ENCODE results near the gene BLMH.

The BLMH gene, protein sequence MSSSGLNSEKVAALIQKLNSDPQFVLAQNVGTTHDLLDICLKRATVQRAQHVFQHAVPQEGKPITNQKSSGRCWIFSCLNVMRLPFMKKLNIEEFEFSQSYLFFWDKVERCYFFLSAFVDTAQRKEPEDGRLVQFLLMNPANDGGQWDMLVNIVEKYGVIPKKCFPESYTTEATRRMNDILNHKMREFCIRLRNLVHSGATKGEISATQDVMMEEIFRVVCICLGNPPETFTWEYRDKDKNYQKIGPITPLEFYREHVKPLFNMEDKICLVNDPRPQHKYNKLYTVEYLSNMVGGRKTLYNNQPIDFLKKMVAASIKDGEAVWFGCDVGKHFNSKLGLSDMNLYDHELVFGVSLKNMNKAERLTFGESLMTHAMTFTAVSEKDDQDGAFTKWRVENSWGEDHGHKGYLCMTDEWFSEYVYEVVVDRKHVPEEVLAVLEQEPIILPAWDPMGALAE

DNA sequence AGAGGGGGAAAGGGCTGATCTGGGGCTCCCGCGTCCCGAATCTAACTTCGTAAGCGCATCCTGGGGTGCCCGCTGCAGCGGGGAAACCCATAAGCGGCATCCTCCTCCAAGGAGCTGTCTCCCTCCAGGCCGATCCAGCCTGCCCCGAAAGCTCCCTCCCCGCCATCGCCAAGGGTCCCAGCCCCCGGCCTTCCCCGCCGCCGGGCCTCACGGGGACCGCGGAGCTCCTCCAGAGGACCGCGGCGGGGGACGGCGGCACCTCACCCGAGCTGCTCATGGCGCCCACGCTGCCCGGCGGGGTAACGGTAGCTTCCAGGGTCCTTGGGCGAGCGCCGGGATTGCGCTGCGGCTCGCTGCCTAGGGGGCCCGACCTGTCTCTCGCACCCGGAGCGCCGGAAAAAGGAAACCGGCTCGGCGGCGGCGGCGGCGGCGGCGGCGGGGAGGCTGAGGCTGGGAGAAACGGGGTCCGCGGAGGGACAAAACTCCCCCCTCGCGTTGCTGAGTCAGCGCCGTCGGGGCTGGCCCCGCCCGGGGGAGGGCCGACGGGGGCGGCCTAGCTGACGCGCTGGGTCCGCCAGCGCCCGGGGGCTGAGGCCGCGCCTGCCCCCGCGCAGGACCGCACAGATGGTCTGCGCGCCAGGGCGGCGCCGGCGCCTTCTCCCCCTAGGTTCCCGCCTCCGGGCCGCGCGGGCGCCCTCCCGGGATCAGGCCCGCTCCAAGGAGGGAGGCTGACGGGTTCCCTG lies at the start of gene BLMH:
Gene BLMH, minus strand, starts transcription at position 402 of the 743 bp plus-strand sequence. Its CDS starts 125 bp downstream, at position 277.
- Mint-ChIP-seq H3K36me3 (peaks cover 9% of the 10 kb centered on the region), H3K27me3 (no peaks in the 10 kb centered on the region), H3K9me3 (ENCODE audit: low read depth) (no peaks in the 10 kb centered on the region), H3K4me3 (peak within 1 kb of the TSS; percentile 98), H3K27ac (peak within 1 kb of the TSS; percentile 99), H3K4me1 (ENCODE audit: low read depth) (peaks cover 19% of the 10 kb centered on the region)

DNA sequence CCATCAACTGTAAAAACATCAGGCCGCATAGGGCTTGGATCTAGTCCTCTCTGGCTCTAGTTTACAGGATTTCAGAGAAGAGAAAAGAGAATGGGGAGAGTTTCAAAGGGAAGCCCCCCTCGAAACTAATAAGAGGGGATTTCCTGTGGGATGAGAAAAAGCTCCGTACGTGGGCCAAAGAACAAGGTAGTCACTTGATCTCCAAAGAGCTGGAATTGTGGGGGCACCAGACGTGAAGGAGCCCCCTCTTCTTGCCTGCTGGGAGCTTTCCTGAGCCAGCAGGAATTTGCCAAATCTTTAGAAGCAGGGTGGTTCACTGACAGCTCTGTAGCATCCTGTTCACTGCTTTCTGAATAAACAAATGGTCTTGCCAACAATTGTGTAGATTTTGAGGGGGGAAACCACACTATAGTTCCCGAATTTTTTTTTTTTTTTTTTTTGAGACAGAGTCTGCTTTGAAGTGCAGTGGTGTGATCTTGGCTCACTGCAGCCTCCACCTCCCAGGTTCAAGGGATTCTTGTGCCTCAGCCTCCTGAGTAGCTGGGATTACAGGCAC lies 49.1 kb upstream of the BLMH start:
- Mint-ChIP-seq H3K36me3 (no peaks in the 10 kb centered on the region), H3K27me3 (no peaks in the 10 kb centered on the region), H3K9me3 (ENCODE audit: low read depth) (no peaks in the 10 kb centered on the region), H3K4me1 (ENCODE audit: low read depth) (peaks cover 19% of the 10 kb centered on the region), H3K4me3 (no peak overlapping the region), H3K27ac (no peak overlapping the region)

DNA sequence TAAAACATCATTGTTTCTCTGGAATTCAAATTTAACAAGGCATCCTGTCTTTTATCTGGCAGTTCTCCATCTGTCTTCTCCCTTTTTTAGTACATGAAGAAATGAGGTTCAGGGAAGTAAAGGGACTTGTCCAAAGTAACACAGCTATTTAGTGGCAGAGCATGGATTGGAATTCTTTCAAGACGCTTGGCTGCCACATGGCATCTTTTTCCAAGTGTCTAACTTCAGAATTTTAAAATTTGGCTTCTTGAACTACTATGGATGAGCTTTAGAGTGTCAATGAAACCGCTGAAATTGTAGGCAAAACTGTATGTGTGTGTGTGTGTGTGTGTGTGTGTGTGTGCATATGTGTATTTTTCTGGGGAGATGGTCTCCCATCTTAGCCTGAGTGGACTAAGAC lies 47.3 kb upstream of the BLMH start:
- H3K27me3 Mint-ChIP-seq = no peaks in the 10 kb centered on the region
- H3K9me3 Mint-ChIP-seq (ENCODE audit: low read depth) = no peaks in the 10 kb centered on the region
- H3K27ac Mint-ChIP-seq = peak overlapping the region; percentile 23
- H3K4me3 Mint-ChIP-seq = no peak overlapping the region
- H3K4me1 Mint-ChIP-seq (ENCODE audit: low read depth) = peaks cover 16% of the 10 kb centered on the region
- H3K36me3 Mint-ChIP-seq = no peaks in the 10 kb centered on the region

- no peaks in the 10 kb centered on the region for H3K9me3 Mint-ChIP-seq (ENCODE audit: low read depth)
- no peak overlapping the region for H3K27ac Mint-ChIP-seq
- no peaks in the 10 kb centered on the region for H3K27me3 Mint-ChIP-seq
- peaks cover 29% of the 10 kb centered on the region for H3K4me1 Mint-ChIP-seq (ENCODE audit: low read depth)
- H3K36me3 Mint-ChIP-seq = no peaks in the 10 kb centered on the region
- no peak overlapping the region for H3K4me3 Mint-ChIP-seq
Observed at GRCh38 chr17:30337393-30337999, 45.8 kb upstream of the BLMH start.

GRCh38 chr17:30336369-30337171 lies 44.8 kb upstream of the BLMH start:
- no peaks in the 10 kb centered on the region for H3K36me3 Mint-ChIP-seq
- no peaks in the 10 kb centered on the region for H3K27me3 Mint-ChIP-seq
- H3K27ac Mint-ChIP-seq = no peak overlapping the region
- H3K4me1 Mint-ChIP-seq (ENCODE audit: low read depth) = peaks cover 38% of the 10 kb centered on the region
- H3K9me3 Mint-ChIP-seq (ENCODE audit: low read depth) = no peaks in the 10 kb centered on the region
- H3K4me3 Mint-ChIP-seq = no peak overlapping the region

DNA sequence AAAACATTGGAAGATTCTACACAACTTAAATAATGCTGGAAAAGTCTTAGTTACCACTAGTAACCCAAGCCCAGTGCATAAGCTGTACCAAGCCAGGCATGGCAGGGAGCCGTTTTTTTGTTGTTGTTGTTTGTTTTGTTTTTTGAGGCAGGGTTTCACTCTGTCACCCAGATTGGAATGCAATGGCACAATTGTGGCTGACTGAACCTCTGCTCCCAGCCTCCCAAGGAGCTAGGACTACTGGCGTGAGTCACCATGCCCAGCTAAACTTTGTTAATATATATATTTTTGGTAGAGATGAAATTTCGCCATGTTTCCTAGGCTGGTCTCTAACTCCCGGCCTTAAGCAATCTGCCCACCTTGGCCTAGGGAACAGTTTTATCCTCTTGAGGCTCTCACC lies 42.7 kb upstream of the BLMH start:
- Mint-ChIP-seq H3K4me1 (ENCODE audit: low read depth) (peaks cover 45% of the 10 kb centered on the region), H3K36me3 (no peaks in the 10 kb centered on the region), H3K27ac (peak overlapping the region; percentile 81), H3K27me3 (no peaks in the 10 kb centered on the region), H3K9me3 (ENCODE audit: low read depth) (no peaks in the 10 kb centered on the region), H3K4me3 (no peak overlapping the region)

GRCh38 chr17:30333503-30334360 lies 42.0 kb upstream of the BLMH start, which contains the start of gene TMIGD1:
Gene TMIGD1 (minus strand): TSS chr17:30334057. CDS start chr17:30332133, 1,924 bp downstream.
- H3K4me1 Mint-ChIP-seq (ENCODE audit: low read depth) = peaks cover 49% of the 10 kb centered on the region
- no peaks in the 10 kb centered on the region for H3K27me3 Mint-ChIP-seq
- H3K4me3 Mint-ChIP-seq = peak within 1 kb of the TSS; percentile 70
- H3K9me3 Mint-ChIP-seq (ENCODE audit: low read depth) = no peaks in the 10 kb centered on the region
- H3K36me3 Mint-ChIP-seq = no peaks in the 10 kb centered on the region
- H3K27ac Mint-ChIP-seq = peak within 1 kb of the TSS; percentile 95

- H3K9me3 Mint-ChIP-seq (ENCODE audit: low read depth) = no peaks in the 10 kb centered on the region
- no peaks in the 10 kb centered on the region for H3K27me3 Mint-ChIP-seq
- H3K27ac Mint-ChIP-seq = peak overlapping the region; percentile 95
- no peaks in the 10 kb centered on the region for H3K36me3 Mint-ChIP-seq
- peak overlapping the region; percentile 70 for H3K4me3 Mint-ChIP-seq
- H3K4me1 Mint-ChIP-seq (ENCODE audit: low read depth) = peaks cover 52% of the 10 kb centered on the region
Observed at GRCh38 chr17:30332057-30332542, 40.4 kb upstream of the BLMH start.

GRCh38 chr17:30326809-30327208 lies 35.1 kb upstream of the BLMH start:
- Mint-ChIP-seq H3K36me3 (no peaks in the 10 kb centered on the region), H3K9me3 (ENCODE audit: low read depth) (no peaks in the 10 kb centered on the region), H3K4me1 (ENCODE audit: low read depth) (peaks cover 56% of the 10 kb centered on the region), H3K4me3 (no peak overlapping the region), H3K27me3 (no peaks in the 10 kb centered on the region), H3K27ac (no peak overlapping the region)

- H3K27ac Mint-ChIP-seq = no peak overlapping the region
- no peaks in the 10 kb centered on the region for H3K27me3 Mint-ChIP-seq
- peaks cover 39% of the 10 kb centered on the region for H3K4me1 Mint-ChIP-seq (ENCODE audit: low read depth)
- H3K9me3 Mint-ChIP-seq (ENCODE audit: low read depth) = no peaks in the 10 kb centered on the region
- H3K4me3 Mint-ChIP-seq = no peak overlapping the region
- no peaks in the 10 kb centered on the region for H3K36me3 Mint-ChIP-seq
Observed at GRCh38 chr17:30324723-30325122, 33.0 kb upstream of the BLMH start.

DNA sequence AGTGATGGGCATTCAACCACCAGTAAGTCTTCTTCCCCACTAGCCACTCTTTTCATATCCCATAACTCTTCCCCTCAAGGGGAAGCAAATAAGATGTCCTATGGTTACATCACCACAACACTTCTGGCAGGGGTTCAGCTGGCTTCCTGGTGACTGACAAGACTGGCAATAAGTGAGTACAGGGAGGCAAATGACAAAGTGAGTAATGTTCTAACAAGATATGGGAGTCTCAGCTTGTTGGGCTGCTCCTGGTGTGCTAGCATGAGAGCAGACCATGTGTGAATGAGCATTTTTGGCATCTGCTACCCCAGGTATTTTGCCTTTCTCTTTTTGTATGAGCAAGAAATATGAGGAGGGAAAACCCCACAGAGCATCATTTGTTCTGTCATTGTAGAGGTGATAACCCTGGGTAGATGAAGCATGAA lies 32.2 kb upstream of the BLMH start:
- Mint-ChIP-seq H3K4me3 (peak overlapping the region; percentile 56), H3K4me1 (ENCODE audit: low read depth) (peaks cover 33% of the 10 kb centered on the region), H3K27ac (peak overlapping the region; percentile 85), H3K36me3 (no peaks in the 10 kb centered on the region), H3K9me3 (ENCODE audit: low read depth) (no peaks in the 10 kb centered on the region), H3K27me3 (no peaks in the 10 kb centered on the region)

- peak overlapping the region; percentile 85 for H3K27ac Mint-ChIP-seq
- no peaks in the 10 kb centered on the region for H3K36me3 Mint-ChIP-seq
- H3K4me1 Mint-ChIP-seq (ENCODE audit: low read depth) = peaks cover 33% of the 10 kb centered on the region
- no peaks in the 10 kb centered on the region for H3K9me3 Mint-ChIP-seq (ENCODE audit: low read depth)
- no peaks in the 10 kb centered on the region for H3K27me3 Mint-ChIP-seq
- H3K4me3 Mint-ChIP-seq = peak overlapping the region; percentile 56
Observed at GRCh38 chr17:30323262-30323894, 31.6 kb upstream of the BLMH start.

DNA sequence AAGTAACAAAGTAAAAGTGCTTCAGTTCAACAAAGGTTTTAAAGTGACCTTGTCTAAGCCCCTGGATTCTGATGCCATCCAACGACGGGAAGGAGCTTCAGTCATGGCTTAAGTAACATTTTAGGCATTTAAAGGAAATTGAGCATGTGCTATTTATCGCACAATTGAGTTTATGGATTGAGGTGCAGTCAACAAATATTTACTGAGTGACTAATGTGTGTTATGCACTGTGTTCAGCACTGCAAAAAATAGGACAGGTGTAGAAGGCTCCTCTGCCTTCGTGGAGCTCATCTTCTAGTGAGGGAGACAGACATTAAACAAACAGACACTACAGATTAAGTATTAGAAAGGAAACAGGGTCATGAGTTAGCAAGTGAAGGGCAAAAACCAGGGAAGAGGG lies 29.6 kb upstream of the BLMH start:
- Mint-ChIP-seq H3K4me3 (no peak overlapping the region), H3K27me3 (no peaks in the 10 kb centered on the region), H3K9me3 (ENCODE audit: low read depth) (no peaks in the 10 kb centered on the region), H3K27ac (no peak overlapping the region), H3K36me3 (no peaks in the 10 kb centered on the region), H3K4me1 (ENCODE audit: low read depth) (peaks cover 30% of the 10 kb centered on the region)

Data from activated naive CD8-positive, alpha-beta T cell (primary cell).